PFSK-1 (cell line): ENCODE data around the gene HID1. TPM values are rescaled to one million over a fixed set of nuclear protein-coding genes. Genes with fewer than 3 reads are reported as not detected.

Source experiments
- FOXP2 ChIP-seq: optimal IDR thresholded peaks from 2 replicates; pipeline ENCODE3; 2011; ENCODE audit warnings: borderline replicate concordance, control low read depth, inconsistent platforms; ENCODE audit not compliant: insufficient read depth; ENCODE audit errors: extremely low read length, extremely low read depth
- POLR2AphosphoS5 ChIP-seq: IDR thresholded peaks from 2 replicates; pipeline ENCODE4 v1.6.1; 2012; ENCODE audit warnings: low read depth, mild to moderate bottlenecking, control low read depth, low read length, moderate library complexity
- SIN3A ChIP-seq: IDR thresholded peaks from 2 replicates; pipeline ENCODE4 v1.6.1; 2012; ENCODE audit warnings: mild to moderate bottlenecking, low read length, moderate library complexity, borderline replicate concordance; ENCODE audit not compliant: insufficient read depth
- TAF1 ChIP-seq: IDR thresholded peaks from 2 replicates; pipeline ENCODE4 v1.6.1; 2012; ENCODE audit warnings: low read length, control low read depth, borderline replicate concordance; ENCODE audit not compliant: insufficient read depth
- polyA plus RNA-seq: library from polyadenylated mRNA; unstranded; fragments of >200 nt; gene quantifications from one replicate; pipeline ENCODE4 v1.2.1, GENCODE V29; 2012; ENCODE audit warnings: low read depth, missing spikeins; ENCODE audit not compliant: insufficient read length
- TF ChIP-seq, protein P1 (sequence below), 2 experiments: IDR thresholded peaks; 2 replicates each; pipeline versions ENCODE4 v1.6.1 to v1.8.0; 2011 to 2012; ENCODE audit warnings: low read depth in 2 of 2, low read length in 2 of 2, control low read depth in 1 of 2, inconsistent platforms in 1 of 2, mild to moderate bottlenecking in 1 of 2, moderate library complexity in 1 of 2; ENCODE audit not compliant: insufficient read depth in 1 of 2

The HID1 gene, protein sequence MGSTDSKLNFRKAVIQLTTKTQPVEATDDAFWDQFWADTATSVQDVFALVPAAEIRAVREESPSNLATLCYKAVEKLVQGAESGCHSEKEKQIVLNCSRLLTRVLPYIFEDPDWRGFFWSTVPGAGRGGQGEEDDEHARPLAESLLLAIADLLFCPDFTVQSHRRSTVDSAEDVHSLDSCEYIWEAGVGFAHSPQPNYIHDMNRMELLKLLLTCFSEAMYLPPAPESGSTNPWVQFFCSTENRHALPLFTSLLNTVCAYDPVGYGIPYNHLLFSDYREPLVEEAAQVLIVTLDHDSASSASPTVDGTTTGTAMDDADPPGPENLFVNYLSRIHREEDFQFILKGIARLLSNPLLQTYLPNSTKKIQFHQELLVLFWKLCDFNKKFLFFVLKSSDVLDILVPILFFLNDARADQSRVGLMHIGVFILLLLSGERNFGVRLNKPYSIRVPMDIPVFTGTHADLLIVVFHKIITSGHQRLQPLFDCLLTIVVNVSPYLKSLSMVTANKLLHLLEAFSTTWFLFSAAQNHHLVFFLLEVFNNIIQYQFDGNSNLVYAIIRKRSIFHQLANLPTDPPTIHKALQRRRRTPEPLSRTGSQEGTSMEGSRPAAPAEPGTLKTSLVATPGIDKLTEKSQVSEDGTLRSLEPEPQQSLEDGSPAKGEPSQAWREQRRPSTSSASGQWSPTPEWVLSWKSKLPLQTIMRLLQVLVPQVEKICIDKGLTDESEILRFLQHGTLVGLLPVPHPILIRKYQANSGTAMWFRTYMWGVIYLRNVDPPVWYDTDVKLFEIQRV
- polyA plus RNA-seq = 3.4 TPM

DNA sequence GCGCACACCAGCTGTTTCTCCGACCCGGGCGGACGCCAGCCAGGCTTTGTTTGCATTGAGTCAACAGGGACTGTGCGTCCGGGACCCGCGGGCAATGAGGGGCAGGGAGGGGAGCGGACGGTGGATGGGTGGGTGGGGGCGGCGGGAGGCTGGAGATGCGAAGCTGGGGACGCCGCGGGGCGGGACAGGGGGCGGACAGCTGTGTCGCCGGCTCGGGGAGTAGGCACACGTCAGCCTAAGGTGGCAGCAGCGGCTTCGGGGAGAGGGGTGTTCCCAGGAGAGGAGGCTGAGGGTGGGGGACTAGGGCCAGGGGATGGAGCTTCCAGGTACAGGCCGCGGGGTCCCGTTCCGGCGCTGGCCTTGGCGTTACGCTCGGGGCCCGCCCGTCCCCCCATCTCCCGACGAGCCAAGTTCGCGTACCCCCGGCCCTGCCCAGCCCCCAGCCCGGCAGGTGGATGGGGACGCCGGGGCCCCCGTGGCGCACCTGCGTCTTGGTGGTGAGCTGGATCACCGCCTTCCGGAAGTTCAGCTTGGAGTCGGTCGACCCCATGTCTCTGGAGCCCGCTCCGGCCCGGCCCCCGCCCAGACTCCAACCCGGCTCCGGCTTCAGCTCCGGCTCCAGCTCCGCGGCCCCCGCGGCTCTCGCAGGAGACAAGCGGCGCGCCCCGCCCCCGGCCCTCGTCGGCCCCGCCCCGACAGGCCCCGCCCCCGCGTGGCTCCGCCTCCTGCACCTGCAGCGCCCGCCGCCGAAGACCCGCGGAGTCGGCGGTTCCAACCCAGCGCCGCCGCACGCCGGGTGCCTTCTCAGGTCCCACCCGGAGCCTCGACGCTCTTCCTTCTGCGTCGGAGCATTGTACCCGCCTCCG is at the start of gene HID1:
TSS of gene HID1 (minus strand) at position 653 of the 866 bp plus-strand sequence. CDS start at position 550, 103 bp downstream.
- TF ChIP-seq TAF1 = no peak
- no peak for TF ChIP-seq SIN3A
- TF ChIP-seq FOXP2 = no peak
- TF ChIP-seq, protein P1, sequence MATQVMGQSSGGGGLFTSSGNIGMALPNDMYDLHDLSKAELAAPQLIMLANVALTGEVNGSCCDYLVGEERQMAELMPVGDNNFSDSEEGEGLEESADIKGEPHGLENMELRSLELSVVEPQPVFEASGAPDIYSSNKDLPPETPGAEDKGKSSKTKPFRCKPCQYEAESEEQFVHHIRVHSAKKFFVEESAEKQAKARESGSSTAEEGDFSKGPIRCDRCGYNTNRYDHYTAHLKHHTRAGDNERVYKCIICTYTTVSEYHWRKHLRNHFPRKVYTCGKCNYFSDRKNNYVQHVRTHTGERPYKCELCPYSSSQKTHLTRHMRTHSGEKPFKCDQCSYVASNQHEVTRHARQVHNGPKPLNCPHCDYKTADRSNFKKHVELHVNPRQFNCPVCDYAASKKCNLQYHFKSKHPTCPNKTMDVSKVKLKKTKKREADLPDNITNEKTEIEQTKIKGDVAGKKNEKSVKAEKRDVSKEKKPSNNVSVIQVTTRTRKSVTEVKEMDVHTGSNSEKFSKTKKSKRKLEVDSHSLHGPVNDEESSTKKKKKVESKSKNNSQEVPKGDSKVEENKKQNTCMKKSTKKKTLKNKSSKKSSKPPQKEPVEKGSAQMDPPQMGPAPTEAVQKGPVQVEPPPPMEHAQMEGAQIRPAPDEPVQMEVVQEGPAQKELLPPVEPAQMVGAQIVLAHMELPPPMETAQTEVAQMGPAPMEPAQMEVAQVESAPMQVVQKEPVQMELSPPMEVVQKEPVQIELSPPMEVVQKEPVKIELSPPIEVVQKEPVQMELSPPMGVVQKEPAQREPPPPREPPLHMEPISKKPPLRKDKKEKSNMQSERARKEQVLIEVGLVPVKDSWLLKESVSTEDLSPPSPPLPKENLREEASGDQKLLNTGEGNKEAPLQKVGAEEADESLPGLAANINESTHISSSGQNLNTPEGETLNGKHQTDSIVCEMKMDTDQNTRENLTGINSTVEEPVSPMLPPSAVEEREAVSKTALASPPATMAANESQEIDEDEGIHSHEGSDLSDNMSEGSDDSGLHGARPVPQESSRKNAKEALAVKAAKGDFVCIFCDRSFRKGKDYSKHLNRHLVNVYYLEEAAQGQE (IDR thresholded peaks at IDR 0.05; ENCODE audit: insufficient read depth in 1 of 2, low read depth in 2 of 2, low read length in 2 of 2) = no peak
- no peak for TF ChIP-seq POLR2AphosphoS5

DNA sequence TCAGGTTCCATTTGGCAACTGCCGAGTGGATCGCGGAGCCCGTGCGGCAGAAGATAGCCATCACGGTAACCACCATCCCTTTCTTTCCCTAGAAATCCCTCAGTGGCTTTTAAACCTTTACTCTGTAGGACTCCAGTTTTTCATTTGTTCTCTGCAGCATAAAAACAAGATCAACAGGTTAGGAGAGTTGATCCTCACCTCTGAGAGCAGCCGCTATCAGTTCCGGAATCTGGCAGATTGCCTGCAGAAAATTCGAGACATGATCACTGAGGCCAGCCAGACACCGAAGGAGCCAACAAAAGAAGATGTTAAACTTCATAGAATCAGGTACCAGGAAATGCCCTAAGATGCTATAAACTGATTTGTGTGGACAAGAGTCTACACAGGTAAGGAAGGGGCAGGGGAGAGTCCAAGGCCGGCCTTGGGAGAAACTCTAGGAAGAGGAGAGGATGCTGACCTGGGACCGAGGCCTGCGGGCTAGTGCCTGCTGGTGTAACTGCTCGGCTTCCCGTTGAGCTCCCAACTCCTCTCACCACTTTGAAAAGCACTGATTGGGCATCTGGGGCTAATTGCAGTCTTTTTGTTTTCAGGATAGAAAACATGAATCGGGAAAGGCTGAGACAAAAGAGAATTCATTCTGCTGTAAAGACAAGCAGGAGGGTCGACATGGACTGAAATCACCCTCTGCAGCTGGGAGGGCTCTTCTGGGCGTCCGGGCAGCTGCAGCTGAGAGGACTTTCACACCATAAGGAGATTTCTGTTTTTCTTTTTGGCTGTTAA is 48.0 kb upstream of the HID1 start:
- TF ChIP-seq SIN3A = no peak
- TF ChIP-seq FOXP2 = no peak
- TF ChIP-seq TAF1 = no peak
- no peak for TF ChIP-seq POLR2AphosphoS5
- TF ChIP-seq, protein P1 (IDR thresholded peaks at IDR 0.05; ENCODE audit: insufficient read depth in 1 of 2, low read depth in 2 of 2, low read length in 2 of 2) = no peak

DNA sequence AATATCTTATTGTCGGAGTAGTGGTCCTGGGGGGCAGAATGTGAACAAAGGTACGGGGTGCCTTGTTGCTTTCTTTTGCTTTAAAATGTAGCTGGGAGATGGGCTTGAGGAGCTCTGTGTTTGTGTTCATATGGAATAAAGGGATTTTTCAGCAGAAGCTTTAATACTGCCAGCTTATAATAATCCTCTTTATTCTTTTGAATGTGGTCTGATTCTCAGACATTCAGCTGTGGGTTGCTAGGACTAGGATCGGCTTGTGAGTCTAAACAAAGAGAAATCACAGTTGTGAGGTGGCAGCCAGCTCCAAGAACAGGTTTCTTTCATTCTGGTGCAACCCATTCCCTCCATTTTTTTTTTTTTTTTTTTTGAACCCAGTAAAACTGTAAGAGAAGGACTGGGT is 47.2 kb upstream of the HID1 start:
- TF ChIP-seq, protein P1 (IDR thresholded peaks at IDR 0.05; ENCODE audit: insufficient read depth in 1 of 2, low read depth in 2 of 2, low read length in 2 of 2) = no peak
- TF ChIP-seq SIN3A (no peak), POLR2AphosphoS5 (no peak), FOXP2 (no peak), TAF1 (no peak)

DNA sequence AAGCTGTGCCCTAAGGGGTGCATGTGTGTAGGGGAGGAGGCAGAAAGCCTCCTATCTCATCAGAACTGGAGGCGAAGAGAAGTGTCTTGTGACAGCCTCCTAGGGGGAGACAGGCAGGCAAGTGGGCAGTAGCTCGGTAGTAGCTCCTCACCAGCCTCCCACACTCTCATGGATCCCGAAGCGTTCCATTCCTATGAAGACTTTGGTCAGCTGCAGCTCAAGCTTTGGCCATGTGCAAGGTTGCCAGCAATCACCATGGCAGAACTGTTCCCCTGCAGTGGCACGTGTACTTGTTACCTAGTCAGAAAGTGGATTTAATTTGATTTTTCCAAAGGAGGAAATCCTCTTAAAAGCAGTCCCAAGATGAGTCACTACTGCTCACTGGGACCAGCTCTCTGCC is 46.6 kb upstream of the HID1 start:
- TF ChIP-seq SIN3A (no peak), TAF1 (no peak), FOXP2 (no peak), POLR2AphosphoS5 (no peak)
- TF ChIP-seq, protein P1 (IDR thresholded peaks at IDR 0.05; ENCODE audit: insufficient read depth in 1 of 2, low read depth in 2 of 2, low read length in 2 of 2) = no peak
